Measurements from ENCODE around the gene BAIAP2L1.

DNA sequence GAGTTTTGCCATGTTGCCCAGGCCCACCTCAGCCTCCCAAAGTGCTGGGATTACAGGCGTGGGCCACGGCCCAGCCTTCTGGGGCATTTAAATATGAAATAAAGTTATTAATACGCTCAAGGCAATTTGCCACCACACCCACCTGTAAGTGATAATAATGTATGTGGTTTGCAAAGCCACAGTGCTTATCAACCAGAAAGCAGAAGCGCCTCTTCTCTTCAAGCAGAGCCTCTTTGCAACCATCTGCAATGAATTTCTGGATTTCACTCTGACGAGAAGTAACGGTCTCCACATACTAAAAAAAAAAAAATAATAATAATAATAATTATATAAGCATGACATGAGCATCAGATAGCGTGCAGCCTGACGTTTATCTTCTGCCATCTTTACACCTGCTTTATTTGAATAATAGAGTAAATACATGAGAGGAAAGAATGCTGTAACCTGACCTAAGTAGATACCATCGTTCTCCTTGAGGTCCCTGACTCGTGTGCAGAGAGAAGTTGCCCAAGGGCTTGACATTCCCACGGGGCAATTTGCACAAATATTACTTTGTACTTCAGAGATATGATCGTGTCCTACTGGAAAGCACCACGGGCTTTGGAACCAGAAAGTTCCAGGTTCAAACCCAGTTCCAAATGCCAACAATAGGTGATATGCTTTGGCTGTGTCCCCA, 85.4 kb downstream of the BAIAP2L1 start:
- TF ChIP-seq CREB1 (IDR thresholded peaks at IDR 0.05; ENCODE audit: low read depth) (no peak), RAD21 (IDR thresholded peaks at IDR 0.05; ENCODE audit: low read depth) (no peak), YY1 (IDR thresholded peaks at IDR 0.05; ENCODE audit: low read depth) (no peak), TAF1 (IDR thresholded peaks at IDR 0.05; ENCODE audit: low read depth) (no peak)
